ENCODE data around the gene UBE2C. TPM values are rescaled to one million over a fixed set of nuclear protein-coding genes. Genes with fewer than 3 reads are reported as not detected.
"Not testable (repeated sequence)": the region's sequence is repeated elsewhere in the genome, so short reads cannot be mapped to it uniquely, and the experiment has no call there.

UBE2C gene
- total RNA-seq, 1 experiment from 2014 or later: 249 TPM

DNA sequence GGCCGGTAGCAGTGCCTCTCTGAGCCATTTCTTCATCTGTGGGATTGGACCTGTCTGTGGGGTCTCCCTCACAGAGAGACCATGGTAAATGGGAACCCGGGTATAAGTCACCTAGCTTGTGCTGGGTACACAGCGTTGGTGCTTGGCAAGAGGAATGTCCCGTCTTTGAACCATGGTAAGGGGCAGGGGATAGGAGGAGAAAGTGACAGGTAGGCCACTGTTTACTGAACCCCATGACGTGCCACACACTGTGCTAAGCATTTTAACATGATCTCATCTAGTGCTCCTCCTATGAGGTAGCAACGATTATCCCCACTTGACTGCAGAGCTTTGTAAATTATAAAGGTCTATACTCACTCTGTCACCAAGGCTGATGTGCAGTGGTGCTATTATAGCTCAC lies 15.3 kb downstream of the UBE2C start:
- no peak for DNase-seq (ENCODE audit: low spot score)
- Histone ChIP-seq H3K27ac (ENCODE audit: low read depth, low read length, poor library complexity, severe bottlenecking) (no peak overlapping the region), H3K27me3 (replicated peaks; ENCODE audit: insufficient read depth, low read depth, low read length, poor library complexity) (no peaks in the 10 kb centered on the region), H3K9me3 (ENCODE audit: low read depth, low read length, poor library complexity, severe bottlenecking) (no peaks in the 10 kb centered on the region), H3K36me3 (ENCODE audit: insufficient read depth, low read length, poor library complexity, severe bottlenecking) (no peaks in the 10 kb centered on the region), H3K4me3 (ENCODE audit: low read depth, low read length, poor library complexity, severe bottlenecking) (no peak overlapping the region), H3K4me1 (ENCODE audit: insufficient read depth, low read length, poor library complexity, severe bottlenecking) (peaks cover under 1% of the 10 kb centered on the region)
- ChIA-PET POLR2A (ENCODE audit: low non-redundant PET) (no interaction called here), CTCF (no interaction called here)
- TF ChIP-seq, protein P1, sequence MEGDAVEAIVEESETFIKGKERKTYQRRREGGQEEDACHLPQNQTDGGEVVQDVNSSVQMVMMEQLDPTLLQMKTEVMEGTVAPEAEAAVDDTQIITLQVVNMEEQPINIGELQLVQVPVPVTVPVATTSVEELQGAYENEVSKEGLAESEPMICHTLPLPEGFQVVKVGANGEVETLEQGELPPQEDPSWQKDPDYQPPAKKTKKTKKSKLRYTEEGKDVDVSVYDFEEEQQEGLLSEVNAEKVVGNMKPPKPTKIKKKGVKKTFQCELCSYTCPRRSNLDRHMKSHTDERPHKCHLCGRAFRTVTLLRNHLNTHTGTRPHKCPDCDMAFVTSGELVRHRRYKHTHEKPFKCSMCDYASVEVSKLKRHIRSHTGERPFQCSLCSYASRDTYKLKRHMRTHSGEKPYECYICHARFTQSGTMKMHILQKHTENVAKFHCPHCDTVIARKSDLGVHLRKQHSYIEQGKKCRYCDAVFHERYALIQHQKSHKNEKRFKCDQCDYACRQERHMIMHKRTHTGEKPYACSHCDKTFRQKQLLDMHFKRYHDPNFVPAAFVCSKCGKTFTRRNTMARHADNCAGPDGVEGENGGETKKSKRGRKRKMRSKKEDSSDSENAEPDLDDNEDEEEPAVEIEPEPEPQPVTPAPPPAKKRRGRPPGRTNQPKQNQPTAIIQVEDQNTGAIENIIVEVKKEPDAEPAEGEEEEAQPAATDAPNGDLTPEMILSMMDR (conservative IDR thresholded peaks at IDR 0.05; ENCODE audit: low read depth, low read length): no peak
- TF ChIP-seq EZH2 (IDR thresholded peaks at IDR 0.05; ENCODE audit: borderline replicate concordance, low read depth, low read length, poor library complexity, severe bottlenecking): no peak
- BruUV-seq (replicated peaks): no TSS peak
- intact Hi-C loops (cut with micrococcal nuclease; ENCODE audit: unreplicated experiment): no loop called here

DNA sequence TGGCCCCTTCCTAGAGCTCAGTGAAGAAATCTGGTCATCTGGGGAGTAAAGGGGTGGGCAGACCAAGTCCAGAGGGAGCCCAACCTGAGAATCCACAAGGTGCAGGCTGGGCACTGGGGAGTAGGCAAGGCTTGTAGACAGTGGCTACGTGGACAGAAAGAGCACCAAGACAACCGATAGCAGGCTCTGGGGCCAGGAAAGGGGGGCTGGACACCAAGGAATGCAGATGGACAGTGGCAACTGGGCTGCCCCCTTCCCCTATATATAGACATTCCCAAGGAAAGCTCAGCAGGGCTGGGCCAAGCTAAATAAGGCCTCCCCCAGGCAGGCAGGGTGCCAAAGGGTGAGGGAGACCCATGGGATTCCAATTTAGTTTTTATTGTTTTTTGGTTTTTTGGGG lies 16.1 kb downstream of the UBE2C start:
- POLR2A ChIA-PET (ENCODE audit: low non-redundant PET): no interaction called here
- CTCF ChIA-PET: no interaction called here
- H3K27ac ChIP-seq (ENCODE audit: low read depth, low read length, poor library complexity, severe bottlenecking): no peak overlapping the region
- no peak overlapping the region for H3K4me3 ChIP-seq (ENCODE audit: low read depth, low read length, poor library complexity, severe bottlenecking)
- DNase-seq (ENCODE audit: low spot score): no peak
- no peak for TF ChIP-seq EZH2 (IDR thresholded peaks at IDR 0.05; ENCODE audit: borderline replicate concordance, low read depth, low read length, poor library complexity, severe bottlenecking)
- TF ChIP-seq, protein P1 (conservative IDR thresholded peaks at IDR 0.05; ENCODE audit: low read depth, low read length): no peak
- BruUV-seq (replicated peaks): no TSS peak
- no peaks in the 10 kb centered on the region for H3K27me3 ChIP-seq (replicated peaks; ENCODE audit: insufficient read depth, low read depth, low read length, poor library complexity)
- no peaks in the 10 kb centered on the region for H3K36me3 ChIP-seq (ENCODE audit: insufficient read depth, low read length, poor library complexity, severe bottlenecking)
- H3K4me1 ChIP-seq (ENCODE audit: insufficient read depth, low read length, poor library complexity, severe bottlenecking): peaks cover 8% of the 10 kb centered on the region
- H3K9me3 ChIP-seq (ENCODE audit: low read depth, low read length, poor library complexity, severe bottlenecking): no peaks in the 10 kb centered on the region
- intact Hi-C loops (cut with micrococcal nuclease; ENCODE audit: unreplicated experiment): no loop called here

DNA sequence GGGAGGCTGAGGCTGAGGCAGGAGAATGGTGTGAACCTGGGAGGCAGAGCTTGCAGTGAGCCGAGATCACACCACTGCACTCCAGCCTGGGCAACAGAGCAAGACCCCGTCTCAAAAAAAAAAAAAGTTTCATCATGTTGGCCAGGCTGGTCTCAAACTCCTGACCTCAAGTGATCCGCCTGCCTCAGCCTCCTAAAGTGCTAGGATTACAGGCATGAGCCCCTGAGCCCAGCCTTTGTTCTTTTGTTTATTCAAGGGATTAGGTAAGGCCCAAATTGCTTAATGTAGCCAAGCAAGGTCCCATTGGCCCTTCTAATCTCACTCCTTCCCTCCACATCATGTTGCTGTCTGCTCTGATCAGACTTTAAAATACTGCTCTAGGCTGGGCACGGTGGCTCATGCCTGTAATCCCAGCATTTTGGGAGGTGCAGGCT lies 17.2 kb downstream of the UBE2C start:
- H3K36me3 ChIP-seq (ENCODE audit: insufficient read depth, low read length, poor library complexity, severe bottlenecking); intact Hi-C loops (cut with micrococcal nuclease; ENCODE audit: unreplicated experiment); H3K4me3 ChIP-seq (ENCODE audit: low read depth, low read length, poor library complexity, severe bottlenecking); H3K27ac ChIP-seq (ENCODE audit: low read depth, low read length, poor library complexity, severe bottlenecking); BruUV-seq (replicated peaks); CTCF ChIA-PET; H3K9me3 ChIP-seq (ENCODE audit: low read depth, low read length, poor library complexity, severe bottlenecking); H3K27me3 ChIP-seq (replicated peaks; ENCODE audit: insufficient read depth, low read depth, low read length, poor library complexity); H3K4me1 ChIP-seq (ENCODE audit: insufficient read depth, low read length, poor library complexity, severe bottlenecking); DNase-seq (ENCODE audit: low spot score): not testable (repeated sequence)
- POLR2A ChIA-PET (ENCODE audit: low non-redundant PET): interaction anchor here (0.7 kb wide), 1 partner anchor 9 kb away, joined by 4 read pairs; no protein-coding TSS in a partner anchor

DNA sequence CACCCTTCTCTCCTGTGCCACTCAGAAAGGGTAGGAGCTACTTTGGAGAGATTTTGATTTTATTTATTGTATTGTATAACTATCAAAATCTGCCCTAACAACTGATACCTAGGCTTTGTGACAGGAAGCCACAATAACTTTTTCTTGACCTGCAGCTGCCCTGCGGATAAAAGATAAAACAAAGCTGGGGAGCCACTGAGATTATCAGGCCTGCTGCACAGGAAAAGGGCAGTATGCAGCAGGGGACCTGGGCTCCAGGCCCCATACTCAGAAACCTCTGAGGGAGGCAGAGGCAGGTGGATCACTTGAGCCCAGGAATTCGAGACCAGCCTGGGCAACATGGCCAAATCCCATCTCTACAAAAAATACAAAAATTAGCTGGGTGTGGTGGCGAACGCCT lies 20.2 kb downstream of the UBE2C start:
- Histone ChIP-seq H3K36me3 (ENCODE audit: insufficient read depth, low read length, poor library complexity, severe bottlenecking) (no peaks in the 10 kb centered on the region), H3K4me1 (ENCODE audit: insufficient read depth, low read length, poor library complexity, severe bottlenecking) (peaks cover 8% of the 10 kb centered on the region), H3K9me3 (ENCODE audit: low read depth, low read length, poor library complexity, severe bottlenecking) (no peaks in the 10 kb centered on the region), H3K27ac (ENCODE audit: low read depth, low read length, poor library complexity, severe bottlenecking) (no peak overlapping the region), H3K27me3 (replicated peaks; ENCODE audit: insufficient read depth, low read depth, low read length, poor library complexity) (no peaks in the 10 kb centered on the region), H3K4me3 (ENCODE audit: low read depth, low read length, poor library complexity, severe bottlenecking) (no peak overlapping the region)
- POLR2A ChIA-PET (ENCODE audit: low non-redundant PET): no interaction called here
- DNase-seq (ENCODE audit: low spot score): no peak
- CTCF ChIA-PET: no interaction called here
- BruUV-seq (replicated peaks): no TSS peak
- TF ChIP-seq EZH2 (IDR thresholded peaks at IDR 0.05; ENCODE audit: borderline replicate concordance, low read depth, low read length, poor library complexity, severe bottlenecking): no peak
- TF ChIP-seq, protein P1 (conservative IDR thresholded peaks at IDR 0.05; ENCODE audit: low read depth, low read length): no peak
- intact Hi-C loops (cut with micrococcal nuclease; ENCODE audit: unreplicated experiment): no loop called here

All from A673 (cell line).